Measurements from ENCODE around the gene TLE3.

DNA sequence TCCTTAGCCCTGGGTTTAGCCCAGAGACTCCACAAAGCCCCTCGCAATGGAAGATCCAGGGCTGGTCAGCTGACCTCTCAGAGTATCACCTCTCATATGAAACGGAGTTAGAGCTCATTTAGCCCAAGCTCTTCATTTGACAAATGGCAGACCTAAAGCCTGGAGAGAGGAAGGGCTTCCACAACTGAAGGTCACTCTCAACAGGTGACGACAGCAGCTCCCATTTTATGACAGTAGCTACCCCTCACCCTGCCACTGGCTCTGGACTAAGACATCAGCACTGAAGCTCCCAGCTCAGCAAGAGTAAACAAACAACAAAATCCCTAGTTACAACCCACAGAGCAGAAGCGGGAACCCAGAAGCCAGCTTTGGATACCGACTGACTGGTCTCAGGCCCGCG, 33.7 kb downstream of the TLE3 start:
- no peak for TF ChIP-seq EZH2 (IDR thresholded peaks at IDR 0.05; ENCODE audit: low read length, missing control alignments)
- TF ChIP-seq, protein P1, sequence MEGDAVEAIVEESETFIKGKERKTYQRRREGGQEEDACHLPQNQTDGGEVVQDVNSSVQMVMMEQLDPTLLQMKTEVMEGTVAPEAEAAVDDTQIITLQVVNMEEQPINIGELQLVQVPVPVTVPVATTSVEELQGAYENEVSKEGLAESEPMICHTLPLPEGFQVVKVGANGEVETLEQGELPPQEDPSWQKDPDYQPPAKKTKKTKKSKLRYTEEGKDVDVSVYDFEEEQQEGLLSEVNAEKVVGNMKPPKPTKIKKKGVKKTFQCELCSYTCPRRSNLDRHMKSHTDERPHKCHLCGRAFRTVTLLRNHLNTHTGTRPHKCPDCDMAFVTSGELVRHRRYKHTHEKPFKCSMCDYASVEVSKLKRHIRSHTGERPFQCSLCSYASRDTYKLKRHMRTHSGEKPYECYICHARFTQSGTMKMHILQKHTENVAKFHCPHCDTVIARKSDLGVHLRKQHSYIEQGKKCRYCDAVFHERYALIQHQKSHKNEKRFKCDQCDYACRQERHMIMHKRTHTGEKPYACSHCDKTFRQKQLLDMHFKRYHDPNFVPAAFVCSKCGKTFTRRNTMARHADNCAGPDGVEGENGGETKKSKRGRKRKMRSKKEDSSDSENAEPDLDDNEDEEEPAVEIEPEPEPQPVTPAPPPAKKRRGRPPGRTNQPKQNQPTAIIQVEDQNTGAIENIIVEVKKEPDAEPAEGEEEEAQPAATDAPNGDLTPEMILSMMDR (conservative IDR thresholded peaks at IDR 0.05 in 1 of 2, IDR thresholded peaks at IDR 0.05 in 1 of 2; ENCODE audit: low read depth in 1 of 2, low read length in 2 of 2): no peak

All from fibroblast of lung (primary cell).